HCEC 1CT (cell line): ENCODE data around the gene CRIP3.

Experiments used
- DNase-seq: peaks from one replicate; pipeline ENCODE4 v3.0.0-alpha.2; 2017

CRIP3 gene

GRCh38 chr6:43271103-43271815, 37.4 kb downstream of the CRIP3 start:
- DNase-seq = no peak

GRCh38 chr6:43269273-43270007, 39.2 kb downstream of the CRIP3 start:
- DNase-seq = no peak

- DNase-seq = no peak
These were observed 39.8 kb downstream of the CRIP3 start for GRCh38 chr6:43268782-43269272.

- DNase-seq = no peak
These were observed 40.3 kb downstream of the CRIP3 start for GRCh38 chr6:43268355-43268700.

- DNase-seq = no peak
These were observed 40.8 kb downstream of the CRIP3 start for GRCh38 chr6:43267619-43268354.

- DNase-seq = no peak
These were observed 43.1 kb downstream of the CRIP3 start for GRCh38 chr6:43265564-43265963.

GRCh38 chr6:43264599-43265145, 44.0 kb downstream of the CRIP3 start:
- DNase-seq = no peak

- DNase-seq = peak; percentile 49
These were observed 45.1 kb downstream of the CRIP3 start for GRCh38 chr6:43263314-43264178.

DNA sequence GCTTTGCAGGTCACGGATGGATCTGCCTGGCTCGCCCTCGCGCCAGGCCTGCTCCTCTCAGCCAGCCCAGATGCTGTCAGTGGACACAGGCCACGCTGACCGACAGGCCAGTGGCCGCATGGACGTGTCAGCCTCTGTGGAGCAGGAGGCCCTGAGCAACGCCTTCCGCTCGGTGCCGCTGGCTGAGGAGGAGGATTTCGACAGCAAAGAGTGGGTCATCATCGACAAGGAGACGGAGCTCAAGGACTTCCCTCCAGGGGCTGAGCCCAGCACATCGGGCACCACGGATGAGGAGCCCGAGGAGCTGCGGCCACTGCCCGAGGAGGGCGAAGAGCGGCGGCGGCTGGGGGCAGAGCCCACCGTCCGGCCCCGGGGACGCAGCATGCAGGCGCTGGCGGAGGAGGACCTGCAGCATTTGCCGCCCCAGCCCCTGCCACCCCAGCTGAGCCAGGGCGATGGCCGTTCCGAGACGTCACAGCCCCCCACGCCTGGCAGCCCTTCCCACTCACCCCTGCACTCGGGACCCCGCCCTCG, 45.8 kb downstream of the CRIP3 start:
- DNase-seq = no peak

GRCh38 chr6:43262000-43262779, 46.4 kb downstream of the CRIP3 start:
- no peak for DNase-seq

- DNase-seq = no peak
These were observed 47.4 kb downstream of the CRIP3 start for GRCh38 chr6:43261198-43261597.

GRCh38 chr6:43260791-43261190, 47.8 kb downstream of the CRIP3 start:
- DNase-seq = no peak

- DNase-seq = no peak
These were observed 49.6 kb downstream of the CRIP3 start for GRCh38 chr6:43258807-43259686.

DNA sequence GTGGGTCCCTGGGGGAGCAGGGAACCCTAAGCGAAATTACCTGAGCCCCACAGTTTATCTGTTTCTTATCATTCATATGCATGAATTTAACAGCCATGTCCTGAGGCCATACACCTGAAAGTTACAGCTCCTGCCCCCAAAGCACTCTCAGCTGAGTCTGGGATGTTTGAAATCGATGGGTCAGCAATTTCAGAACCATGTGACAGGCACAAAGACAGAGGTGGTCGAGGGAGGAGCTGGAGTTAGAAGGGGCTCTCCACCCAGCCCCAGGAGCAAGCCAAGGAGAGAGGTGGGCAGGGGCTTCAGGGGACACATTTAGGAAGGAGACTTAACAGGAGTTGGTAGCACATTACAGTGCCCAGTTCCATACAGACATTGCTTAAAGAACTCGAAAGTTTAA, 50.4 kb downstream of the CRIP3 start:
- no peak for DNase-seq

DNA sequence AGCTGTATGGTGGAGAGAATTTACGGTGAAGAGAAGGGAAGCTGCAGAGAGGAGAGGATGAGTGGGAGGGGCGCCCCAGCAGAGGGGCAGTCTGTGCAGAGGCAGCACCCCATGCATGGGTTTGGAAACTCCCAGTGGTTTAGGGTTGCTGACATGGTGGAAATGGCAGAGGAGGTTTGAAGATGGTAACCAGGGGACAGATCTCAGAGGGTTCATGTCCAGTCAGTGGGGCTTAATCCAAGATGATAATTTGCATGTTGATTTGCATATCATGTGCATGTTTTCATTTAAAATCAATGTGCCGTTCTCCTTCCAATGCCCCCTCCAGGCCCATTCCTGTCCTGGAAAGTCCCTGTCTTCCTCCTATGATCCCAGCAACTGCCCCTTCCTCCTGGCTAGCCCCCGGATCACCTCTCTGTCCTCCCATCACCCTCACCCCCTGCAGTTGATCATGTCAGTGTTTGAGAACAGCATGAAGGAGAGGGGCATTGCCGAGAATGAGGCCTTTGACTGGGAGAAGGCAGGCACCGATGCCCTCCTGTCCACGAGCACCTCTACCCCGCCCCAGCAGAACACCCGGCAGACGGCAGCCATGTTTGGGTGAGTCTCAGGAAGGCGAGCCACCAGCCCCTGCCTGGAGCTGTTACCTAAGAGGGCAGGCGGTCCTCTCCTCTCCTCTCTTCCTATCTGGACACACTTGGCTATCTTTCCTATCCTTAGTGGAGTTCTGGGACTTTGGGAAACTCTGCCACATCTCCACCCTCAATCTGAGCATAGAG, 51.1 kb downstream of the CRIP3 start:
- DNase-seq = no peak

GRCh38 chr6:43256670-43257366, 51.8 kb downstream of the CRIP3 start:
- no peak for DNase-seq
